ENCODE measurements around the gene TRIM65.
A peak's percentile ranks its signal among the peaks of the same experiment; 100 is the strongest.

- TF ChIP-seq CTCF (IDR thresholded peaks at IDR 0.05) (peak; percentile 91 to 100 (median 100)), POLR2A (IDR thresholded peaks at IDR 0.05) (peak; percentile 76), POLR2AphosphoS5 (IDR thresholded peaks at IDR 0.05) (peak; percentile 93)
These were observed 8.2 kb upstream of the TRIM65 start, which contains the start of gene MRPL38 for GRCh38 chr17:75904749-75905521.
